Esophagus squamous epithelium (tissue), 5 donors: ENCODE data around the gene DRD2. TPM values are rescaled to one million over a fixed set of nuclear protein-coding genes. Genes with fewer than 3 reads are reported as not detected.

Experiments used
- DNase-seq: peaks from one replicate; lab custom pipeline; 2025; lab: John Stamatoyannopoulos, UW
- H3K27ac ChIP-seq, 4 donors: fragments of 200-600 bp; sonication (generic); one replicate each; pipeline ENCODE4 v1.5.1; 2016 to 2019; ENCODE audit warnings: mild to moderate bottlenecking in 1 of 4
- H3K27me3 ChIP-seq, 4 donors: fragments of 200-600 bp; sonication (generic); 1 replicate in 3 of 4; 2 replicates in 1 of 4; pipeline versions ENCODE4 v1.5.1 to v1.6.0; 2017 to 2021; ENCODE audit warnings: antibody characterized with exemption in 1 of 4
- H3K36me3 ChIP-seq, 3 donors: fragments of 200-600 bp; sonication (generic); one replicate each; pipeline ENCODE4 v1.5.1; 2016 to 2019
- H3K4me1 ChIP-seq, 3 donors: fragments of 200-600 bp; sonication (generic); one replicate each; pipeline ENCODE4 v1.5.1; 2017 to 2019
- H3K4me3 ChIP-seq, 4 donors: fragments of 200-600 bp; sonication (generic); 1 replicate in 3 of 4; 2 replicates in 1 of 4; pipeline ENCODE4 v1.5.1; 2016 to 2019; ENCODE audit warnings: mild to moderate bottlenecking in 2 of 4, moderate library complexity in 1 of 4
- H3K9me3 ChIP-seq, 3 donors: fragments of 200-600 bp; sonication (generic); one replicate each; pipeline ENCODE4 v1.5.1; 2016 to 2019
- POLR2A ChIP-seq, 4 donors: fragments of 450-650 bp; IDR thresholded peaks; one replicate each; pipeline ENCODE4 v1.6.1; 2017; ENCODE audit warnings: antibody characterized with exemption in 4 of 4, mild to moderate bottlenecking in 4 of 4, moderate library complexity in 3 of 4
- WGBS, 2 donors: methylation state at CpG; one replicate each; pipeline ENCODE4 v1.1.5; 2018; 5-methylcytosine and 5-hydroxymethylcytosine counted together
- intact Hi-C: fragments of 100-400 bp; cut with DNase I; formaldehyde crosslinking; loops from one replicate; pipeline ENCODE4 v1.15.0; 2022
- total RNA-seq, 4 donors: library from RNA; depleted of rRNA; stranded (reverse); fragments of >200 nt; gene quantifications; one replicate each; pipeline ENCODE4 v1.1.0, GENCODE V29; 2016
- TF ChIP-seq, protein P1 (sequence below), 6 experiments: fragments of 450-650 bp in 4 of 6; fragments of 200-600 bp in 2 of 6; sonication (generic) in 2 of 6; IDR thresholded peaks; one replicate each; pipeline ENCODE4 v1.5.1; 2016 to 2019; ENCODE audit warnings: antibody characterized with exemption in 6 of 6, mild to moderate bottlenecking in 4 of 6, moderate library complexity in 4 of 6
- donor health status: DM: yes; HTN: yes; CAD: no.

DRD2 gene
- total RNA-seq, 4 donors from 2014 or later, result 0.38 TPM; not detected in 3

DNA sequence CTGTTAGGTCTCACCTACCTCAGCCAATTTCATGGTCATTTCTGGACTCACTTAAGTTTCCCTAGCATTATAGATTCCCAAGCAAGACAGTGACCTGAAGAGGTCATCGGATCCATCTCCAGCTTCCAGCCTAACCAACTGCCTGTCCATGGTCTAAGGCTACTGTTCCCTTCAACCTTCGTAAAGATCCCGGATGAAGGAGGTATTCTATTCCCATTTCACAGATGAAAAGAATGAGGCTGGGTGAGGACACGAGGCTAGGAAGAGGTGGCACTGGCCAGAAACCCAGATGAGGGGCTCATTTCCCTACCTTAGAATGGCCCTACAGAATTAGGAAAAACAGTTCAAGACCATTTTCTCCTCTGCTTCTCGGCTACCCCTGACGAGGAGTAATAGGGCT, 31.3 kb upstream of the DRD2 start:
- Histone ChIP-seq H3K27me3 (peaks cover 0 to 38% (median 0%) of the 10 kb centered on the region in 4 donors), H3K36me3 (no peaks in the 10 kb centered on the region), H3K27ac (no peak overlapping the region), H3K4me3 (no peak overlapping the region), H3K4me1 (no peaks in the 10 kb centered on the region), H3K9me3 (no peaks in the 10 kb centered on the region)
- WGBS, 2 donors, result 62 to 74% methylated on average over 5 to 6 of the region's 6 CpGs
- TF ChIP-seq, protein P1, sequence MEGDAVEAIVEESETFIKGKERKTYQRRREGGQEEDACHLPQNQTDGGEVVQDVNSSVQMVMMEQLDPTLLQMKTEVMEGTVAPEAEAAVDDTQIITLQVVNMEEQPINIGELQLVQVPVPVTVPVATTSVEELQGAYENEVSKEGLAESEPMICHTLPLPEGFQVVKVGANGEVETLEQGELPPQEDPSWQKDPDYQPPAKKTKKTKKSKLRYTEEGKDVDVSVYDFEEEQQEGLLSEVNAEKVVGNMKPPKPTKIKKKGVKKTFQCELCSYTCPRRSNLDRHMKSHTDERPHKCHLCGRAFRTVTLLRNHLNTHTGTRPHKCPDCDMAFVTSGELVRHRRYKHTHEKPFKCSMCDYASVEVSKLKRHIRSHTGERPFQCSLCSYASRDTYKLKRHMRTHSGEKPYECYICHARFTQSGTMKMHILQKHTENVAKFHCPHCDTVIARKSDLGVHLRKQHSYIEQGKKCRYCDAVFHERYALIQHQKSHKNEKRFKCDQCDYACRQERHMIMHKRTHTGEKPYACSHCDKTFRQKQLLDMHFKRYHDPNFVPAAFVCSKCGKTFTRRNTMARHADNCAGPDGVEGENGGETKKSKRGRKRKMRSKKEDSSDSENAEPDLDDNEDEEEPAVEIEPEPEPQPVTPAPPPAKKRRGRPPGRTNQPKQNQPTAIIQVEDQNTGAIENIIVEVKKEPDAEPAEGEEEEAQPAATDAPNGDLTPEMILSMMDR (IDR thresholded peaks at IDR 0.05), result no peak
- no peak for TF ChIP-seq POLR2A (IDR thresholded peaks at IDR 0.05)
- intact Hi-C loops, result no loop called here
- DNase-seq, result no peak

DNA sequence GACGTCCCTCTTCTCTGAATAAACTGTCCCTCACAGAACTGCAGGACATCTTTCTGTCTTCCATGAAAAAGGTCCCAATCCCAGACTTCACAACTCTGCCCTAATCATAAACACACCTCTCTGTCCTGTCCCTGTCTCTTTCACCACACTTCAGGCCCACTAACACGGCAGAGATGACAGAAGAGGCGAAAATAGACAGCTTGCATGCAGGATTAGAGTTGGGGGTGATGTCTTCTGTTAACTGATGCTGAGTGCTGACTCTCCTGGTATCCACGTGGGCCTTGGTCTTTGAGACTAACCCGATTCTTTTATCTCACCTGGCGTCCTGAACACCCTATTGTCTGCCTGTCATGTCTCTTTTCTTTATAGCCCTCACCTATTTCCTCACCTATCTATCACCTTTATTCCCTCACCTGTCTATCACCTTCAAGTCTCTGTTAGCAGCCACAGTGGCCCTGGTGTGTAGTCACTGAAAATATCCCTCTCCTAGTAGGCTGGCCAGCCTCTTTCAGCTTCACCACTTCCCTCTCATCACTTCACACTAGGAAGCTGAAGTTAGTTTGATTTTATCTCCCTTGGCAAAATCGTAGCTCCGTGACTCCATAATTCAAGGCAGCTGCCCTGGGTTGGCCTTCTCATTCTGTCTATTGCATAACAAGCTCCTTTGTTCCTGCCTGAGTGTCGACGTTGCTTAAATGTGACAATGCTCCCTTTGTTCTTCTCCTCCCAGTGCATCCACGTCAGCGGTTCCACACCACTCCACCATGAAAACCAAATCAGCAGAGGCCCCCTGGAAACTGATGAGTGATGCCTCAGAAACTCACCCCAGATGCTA, 30.6 kb upstream of the DRD2 start:
- intact Hi-C loops, result no loop called here
- TF ChIP-seq POLR2A (IDR thresholded peaks at IDR 0.05), result no peak
- TF ChIP-seq, protein P1 (IDR thresholded peaks at IDR 0.05), result no peak
- peaks cover 0 to 41% (median 0%) of the 10 kb centered on the region in 4 donors for H3K27me3 ChIP-seq
- no peaks in the 10 kb centered on the region for H3K36me3 ChIP-seq
- no peak overlapping the region for H3K27ac ChIP-seq
- H3K4me1 ChIP-seq, result no peaks in the 10 kb centered on the region
- no peaks in the 10 kb centered on the region for H3K9me3 ChIP-seq
- 36 to 45% methylated on average over 12 of the region's 12 CpGs for WGBS, 2 donors
- DNase-seq, result no peak
- H3K4me3 ChIP-seq, result no peak overlapping the region

DNA sequence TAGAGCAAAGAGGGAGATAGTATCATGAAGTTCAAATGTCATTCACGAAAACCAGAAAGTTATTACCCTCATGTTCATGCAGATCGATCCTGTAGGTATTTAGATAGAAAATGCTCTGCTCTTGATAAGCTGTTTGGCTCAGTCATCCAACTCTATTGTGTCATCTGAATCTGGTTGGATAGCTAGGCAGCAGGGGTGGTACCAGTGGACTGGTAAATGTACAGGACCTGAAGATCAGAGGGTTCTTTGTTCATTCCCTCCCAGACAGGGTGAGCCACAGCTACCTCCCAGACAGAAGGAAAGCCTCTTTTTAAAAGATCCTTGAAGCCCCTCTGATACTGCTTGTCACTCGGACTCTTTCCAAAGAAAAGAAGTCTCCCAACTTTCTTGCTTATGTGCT, 29.8 kb upstream of the DRD2 start:
- Histone ChIP-seq H3K27ac (no peak overlapping the region), H3K4me1 (no peaks in the 10 kb centered on the region), H3K4me3 (no peak overlapping the region), H3K9me3 (no peaks in the 10 kb centered on the region), H3K27me3 (peaks cover 0 to 40% (median 0%) of the 10 kb centered on the region in 4 donors), H3K36me3 (no peaks in the 10 kb centered on the region)
- 75 to 80% methylated on average over 3 of the region's 3 CpGs for WGBS, 2 donors
- DNase-seq, result no peak
- intact Hi-C loops, result no loop called here
- no peak for TF ChIP-seq POLR2A (IDR thresholded peaks at IDR 0.05)
- TF ChIP-seq, protein P1 (IDR thresholded peaks at IDR 0.05), result no peak

DNA sequence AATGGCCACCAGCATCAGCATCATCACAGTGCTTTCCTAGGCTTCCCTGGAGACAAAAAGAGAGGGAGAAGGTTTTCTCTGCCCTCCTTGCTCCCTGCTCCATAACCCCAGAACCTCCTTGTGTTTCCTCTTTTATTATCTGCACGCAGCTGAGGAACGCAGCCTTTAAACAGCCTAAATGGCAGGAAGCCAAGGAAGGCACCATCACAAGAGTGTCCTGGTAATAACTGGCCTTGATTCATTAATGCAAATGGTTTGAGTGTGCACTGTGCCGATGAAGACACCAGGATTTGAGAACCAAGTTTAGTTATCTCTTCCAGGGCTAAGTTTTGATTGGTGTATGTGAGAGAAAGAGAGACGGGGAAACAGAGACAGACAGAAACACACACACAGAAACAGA, 29.4 kb upstream of the DRD2 start:
- 48 to 63% methylated on average over 4 of the region's 4 CpGs for WGBS, 2 donors
- no peaks in the 10 kb centered on the region for H3K36me3 ChIP-seq
- TF ChIP-seq POLR2A (IDR thresholded peaks at IDR 0.05), result no peak
- TF ChIP-seq, protein P1 (IDR thresholded peaks at IDR 0.05), result no peak
- H3K4me1 ChIP-seq, result no peaks in the 10 kb centered on the region
- H3K27ac ChIP-seq, result no peak overlapping the region
- intact Hi-C loops, result no loop called here
- DNase-seq, result no peak
- H3K27me3 ChIP-seq, result peaks cover 0 to 37% (median 0%) of the 10 kb centered on the region in 4 donors
- H3K4me3 ChIP-seq, result no peak overlapping the region
- H3K9me3 ChIP-seq, result no peaks in the 10 kb centered on the region

DNA sequence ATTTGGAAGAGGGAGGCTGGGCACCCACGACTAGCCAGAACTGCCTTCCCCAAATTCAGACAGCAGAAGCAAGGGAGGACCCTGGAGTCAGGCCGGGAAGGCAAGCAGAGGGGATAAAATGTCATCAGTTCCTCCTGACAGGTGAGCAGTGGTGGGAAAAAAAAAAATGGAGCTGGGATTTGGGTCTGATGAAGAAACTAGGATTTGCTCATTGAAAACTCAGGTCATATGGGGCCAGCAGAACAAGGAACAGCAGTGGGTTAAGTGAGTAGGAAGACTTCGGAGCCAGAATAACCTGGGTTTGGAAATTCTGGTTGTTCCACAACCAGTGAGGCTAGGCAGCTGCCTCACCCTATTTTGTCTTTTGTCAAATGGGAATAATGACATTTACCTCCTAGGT, 28.9 kb upstream of the DRD2 start:
- H3K4me3 ChIP-seq, result no peak overlapping the region
- H3K27ac ChIP-seq, result no peak overlapping the region
- H3K4me1 ChIP-seq, result no peaks in the 10 kb centered on the region
- H3K9me3 ChIP-seq, result no peaks in the 10 kb centered on the region
- TF ChIP-seq POLR2A (IDR thresholded peaks at IDR 0.05), result no peak
- TF ChIP-seq, protein P1 (IDR thresholded peaks at IDR 0.05), result no peak
- no peak for DNase-seq
- WGBS, 2 donors, result 60 to 96% methylated on average over 2 to 3 of the region's 3 CpGs
- intact Hi-C loops, result no loop called here
- H3K36me3 ChIP-seq, result no peaks in the 10 kb centered on the region
- peaks cover 0 to 33% (median 0%) of the 10 kb centered on the region in 4 donors for H3K27me3 ChIP-seq
